IPS-18a (cell line): ENCODE data around the gene SPDL1.
A peak's percentile ranks its signal among the peaks of the same experiment; 100 is the strongest.

ENCODE experiments used
- H3K27ac ChIP-seq: one replicate; pipeline ENCODE4 v1.5.1; 2013; ENCODE audit warnings: low read length
- H3K27me3 ChIP-seq: one replicate; pipeline ENCODE4 v1.6.1; 2013; ENCODE audit warnings: mild to moderate bottlenecking, low read length; ENCODE audit not compliant: control insufficient read depth, insufficient read depth
- H3K36me3 ChIP-seq: one replicate; pipeline ENCODE4 v1.6.1; 2013; ENCODE audit warnings: low read depth, low read length; ENCODE audit not compliant: control insufficient read depth
- H3K4me1 ChIP-seq: one replicate; pipeline ENCODE4 v1.6.1; 2013; ENCODE audit warnings: low read depth, low read length; ENCODE audit not compliant: control insufficient read depth
- H3K4me3 ChIP-seq: one replicate; pipeline ENCODE4 v1.5.1; 2013; ENCODE audit warnings: low read length
- H3K9ac ChIP-seq: one replicate; pipeline ENCODE4 v1.6.1; 2013; ENCODE audit warnings: mild to moderate bottlenecking, low read length, moderate library complexity
- H3K9me3 ChIP-seq: one replicate; pipeline ENCODE4 v1.6.1; 2013; ENCODE audit warnings: low read depth, low read length; ENCODE audit not compliant: control insufficient read depth

SPDL1 gene

GRCh38 chr5:169631360-169631759 lies 47.8 kb downstream of the SPDL1 start:
- H3K4me3 ChIP-seq: no peak overlapping the region

GRCh38 chr5:169632946-169633345 lies 49.4 kb downstream of the SPDL1 start:
- H3K36me3 ChIP-seq: no peaks in the 10 kb centered on the region
- peaks cover 13% of the 10 kb centered on the region for H3K27me3 ChIP-seq
- no peak overlapping the region for H3K4me3 ChIP-seq
- no peak overlapping the region for H3K9ac ChIP-seq
- H3K27ac ChIP-seq: no peak overlapping the region
- H3K9me3 ChIP-seq: no peaks in the 10 kb centered on the region
- no peaks in the 10 kb centered on the region for H3K4me1 ChIP-seq

More at GRCh38 chr5:169631360-169631759, 47.8 kb downstream of the SPDL1 start:
- no peaks in the 10 kb centered on the region for H3K9me3 ChIP-seq
- no peaks in the 10 kb centered on the region for H3K36me3 ChIP-seq
- H3K27ac ChIP-seq: no peak overlapping the region
- H3K9ac ChIP-seq: no peak overlapping the region
- no peaks in the 10 kb centered on the region for H3K4me1 ChIP-seq
- peaks cover 5% of the 10 kb centered on the region for H3K27me3 ChIP-seq

GRCh38 chr5:169634606-169635005 lies 51.0 kb downstream of the SPDL1 start:
- Histone ChIP-seq H3K4me1 (no peaks in the 10 kb centered on the region), H3K36me3 (no peaks in the 10 kb centered on the region), H3K27ac (no peak overlapping the region), H3K9me3 (no peaks in the 10 kb centered on the region), H3K9ac (no peak overlapping the region), H3K27me3 (peaks cover 13% of the 10 kb centered on the region), H3K4me3 (no peak overlapping the region)

- no peak overlapping the region for H3K9ac ChIP-seq
These were observed 52.4 kb downstream of the SPDL1 start for GRCh38 chr5:169635936-169636335.

GRCh38 chr5:169636477-169637084 lies 53.0 kb downstream of the SPDL1 start:
- Histone ChIP-seq H3K9ac (no peak overlapping the region), H3K36me3 (no peaks in the 10 kb centered on the region), H3K27ac (no peak overlapping the region), H3K9me3 (no peaks in the 10 kb centered on the region), H3K27me3 (peaks cover 13% of the 10 kb centered on the region), H3K4me3 (peak overlapping the region; percentile 61), H3K4me1 (no peaks in the 10 kb centered on the region)

More at GRCh38 chr5:169635936-169636335, 52.4 kb downstream of the SPDL1 start:
- Histone ChIP-seq H3K27ac (no peak overlapping the region), H3K4me1 (no peaks in the 10 kb centered on the region), H3K9me3 (no peaks in the 10 kb centered on the region), H3K4me3 (no peak overlapping the region), H3K27me3 (peaks cover 13% of the 10 kb centered on the region), H3K36me3 (no peaks in the 10 kb centered on the region)

GRCh38 chr5:169637085-169637548 lies 53.5 kb downstream of the SPDL1 start, which contains the start of gene DOCK2:
Gene DOCK2 (plus strand): TSS chr5:169637275. CDS start chr5:169637327, 52 bp downstream.
- Histone ChIP-seq H3K27ac (no peak within 1 kb of the TSS), H3K36me3 (no peaks in the 10 kb centered on the region), H3K9ac (no peak within 1 kb of the TSS), H3K4me1 (no peaks in the 10 kb centered on the region), H3K4me3 (peak within 1 kb of the TSS; percentile 61), H3K27me3 (peaks cover 13% of the 10 kb centered on the region), H3K9me3 (no peaks in the 10 kb centered on the region)

GRCh38 chr5:169637549-169638121 lies 54.1 kb downstream of the SPDL1 start:
- Histone ChIP-seq H3K27me3 (peaks cover 13% of the 10 kb centered on the region), H3K36me3 (no peaks in the 10 kb centered on the region), H3K4me3 (peak overlapping the region; percentile 61), H3K9ac (no peak overlapping the region), H3K4me1 (no peaks in the 10 kb centered on the region), H3K9me3 (no peaks in the 10 kb centered on the region), H3K27ac (no peak overlapping the region)

- Histone ChIP-seq H3K36me3 (no peaks in the 10 kb centered on the region), H3K27ac (no peak overlapping the region)
These were observed 57.7 kb downstream of the SPDL1 start for GRCh38 chr5:169641253-169641652.

GRCh38 chr5:169646856-169647255 lies 63.3 kb downstream of the SPDL1 start:
- Histone ChIP-seq H3K9me3 (no peaks in the 10 kb centered on the region), H3K4me3 (no peak overlapping the region), H3K27me3 (no peaks in the 10 kb centered on the region), H3K4me1 (no peaks in the 10 kb centered on the region), H3K36me3 (no peaks in the 10 kb centered on the region), H3K27ac (no peak overlapping the region), H3K9ac (no peak overlapping the region)

More at GRCh38 chr5:169641253-169641652, 57.7 kb downstream of the SPDL1 start:
- no peaks in the 10 kb centered on the region for H3K9me3 ChIP-seq
- H3K4me1 ChIP-seq: no peaks in the 10 kb centered on the region
- H3K9ac ChIP-seq: no peak overlapping the region
- H3K4me3 ChIP-seq: no peak overlapping the region
- H3K27me3 ChIP-seq: peaks cover 9% of the 10 kb centered on the region

GRCh38 chr5:169647566-169647965 lies 64.0 kb downstream of the SPDL1 start:
- Histone ChIP-seq H3K9ac (no peak overlapping the region), H3K9me3 (no peaks in the 10 kb centered on the region), H3K27ac (no peak overlapping the region), H3K4me1 (no peaks in the 10 kb centered on the region), H3K27me3 (no peaks in the 10 kb centered on the region), H3K4me3 (no peak overlapping the region), H3K36me3 (no peaks in the 10 kb centered on the region)

GRCh38 chr5:169648725-169649310 lies 65.2 kb downstream of the SPDL1 start:
- Histone ChIP-seq H3K27me3 (no peaks in the 10 kb centered on the region), H3K27ac (no peak overlapping the region), H3K4me1 (no peaks in the 10 kb centered on the region), H3K4me3 (no peak overlapping the region), H3K9me3 (no peaks in the 10 kb centered on the region), H3K9ac (no peak overlapping the region), H3K36me3 (no peaks in the 10 kb centered on the region)
